Measurements from ENCODE around the gene KIAA0825. TPM values are rescaled to one million over a fixed set of nuclear protein-coding genes. Genes with fewer than 3 reads are reported as not detected.
A peak's percentile ranks its signal among the peaks of the same experiment; 100 is the strongest.

Gene KIAA0825
- total RNA-seq, result 1 to 10 TPM; 1.4 to 1.5 TPM
- polyA plus RNA-seq, result 1.7 TPM

- peaks cover 0 to 14% (median 3%) of the 10 kb centered on the region in 3 donors for H3K36me3 Mint-ChIP-seq
- H3K9me3 Mint-ChIP-seq, result no peaks in the 10 kb centered on the region
- POLR2A ChIA-PET, result interaction anchor here (0.9 to 1.4 kb wide), 2 partner anchors 28 to 41 kb away, joined by 3 read pairs; no protein-coding TSS in a partner anchor
- Histone ChIP-seq H3K4me3 (ENCODE audit: low read length) (peak within 1 kb of the TSS; percentile 89), H3K4me1 (ENCODE audit: insufficient read depth, low read length) (peaks cover 31% of the 10 kb centered on the region), H3K27me3 (ENCODE audit: insufficient read depth, low read length, poor library complexity, severe bottlenecking) (no peaks in the 10 kb centered on the region), H3K9me3 (ENCODE audit: low read length) (no peaks in the 10 kb centered on the region), H3K36me3 (ENCODE audit: insufficient read depth, low read length) (no peaks in the 10 kb centered on the region), H3K27ac (ENCODE audit: low read depth, low read length) (peak within 1 kb of the TSS; percentile 72)
- peak; percentile 78 to 89 (median 82) for DNase-seq
- H3K4me1 Mint-ChIP-seq, result peaks cover 51 to 76% (median 71%) of the 10 kb centered on the region in 3 donors
- H3K27ac Mint-ChIP-seq, result peak within 1 kb of the TSS; percentile 89 to 97 (median 94)
- H3K27me3 Mint-ChIP-seq, result no peaks in the 10 kb centered on the region
- peak within 1 kb of the TSS; percentile 88 to 98 (median 95) for H3K4me3 Mint-ChIP-seq
- CTCF ChIA-PET, result interaction anchor here (0.8 to 2.6 kb wide), 5 partner anchors 12 to 232 kb away, joined by 3 to 11 read pairs (median 3); no protein-coding TSS in a partner anchor
Measured at GRCh38 chr5:94618493-94619328, at the start of gene KIAA0825, which contains the start of gene SLF1. TSS of gene KIAA0825 (minus strand) at chr5:94618604. CDS start at chr5:94537126, 81,478 bp downstream. TSS of gene SLF1 (plus strand) at chr5:94618669. CDS start at chr5:94628811, 10,142 bp downstream.

GRCh38 chr5:94667937-94668336 lies 49.5 kb upstream of the KIAA0825 start:
- peaks cover 0 to 12% (median 7%) of the 10 kb centered on the region in 3 donors for H3K4me1 Mint-ChIP-seq
- Histone ChIP-seq H3K36me3 (ENCODE audit: insufficient read depth, low read length) (no peaks in the 10 kb centered on the region), H3K4me3 (ENCODE audit: low read length) (no peak overlapping the region), H3K27me3 (ENCODE audit: insufficient read depth, low read length, poor library complexity, severe bottlenecking) (no peaks in the 10 kb centered on the region), H3K27ac (ENCODE audit: low read depth, low read length) (no peak overlapping the region), H3K4me1 (ENCODE audit: insufficient read depth, low read length) (no peaks in the 10 kb centered on the region), H3K9me3 (ENCODE audit: low read length) (no peaks in the 10 kb centered on the region)
- H3K27me3 Mint-ChIP-seq, result peaks cover 0 to 1% of the 10 kb centered on the region in 2 donors
- no peaks in the 10 kb centered on the region for H3K9me3 Mint-ChIP-seq
- peak overlapping the region in 3 of 8 donors; percentile 64 to 95 (median 82) for H3K27ac Mint-ChIP-seq
- CTCF ChIA-PET, result no interaction called here
- POLR2A ChIA-PET, result no interaction called here
- peaks cover 0 to 71% (median 15%) of the 10 kb centered on the region in 3 donors for H3K36me3 Mint-ChIP-seq
- no peak overlapping the region for H3K4me3 Mint-ChIP-seq
- DNase-seq, result no peak

- H3K9me3 ChIP-seq (ENCODE audit: low read length), result peaks cover 4% of the 10 kb centered on the region
- no peak overlapping the region for H3K4me3 ChIP-seq (ENCODE audit: low read length)
- H3K27ac ChIP-seq (ENCODE audit: low read depth, low read length), result no peak overlapping the region
- Mint-ChIP-seq H3K9me3 (peaks cover 23 to 33% (median 29%) of the 10 kb centered on the region in 5 donors), H3K27ac (peak overlapping the region in 1 of 8 donors; percentile 43), H3K36me3 (peaks cover 42 to 74% (median 47%) of the 10 kb centered on the region in 3 donors), H3K4me1 (peaks cover 0 to 34% (median 12%) of the 10 kb centered on the region in 3 donors), H3K4me3 (no peak overlapping the region), H3K27me3 (peaks cover 0 to 1% of the 10 kb centered on the region in 2 donors)
- CTCF ChIA-PET, result no interaction called here
- H3K4me1 ChIP-seq (ENCODE audit: insufficient read depth, low read length), result no peaks in the 10 kb centered on the region
- H3K27me3 ChIP-seq (ENCODE audit: insufficient read depth, low read length, poor library complexity, severe bottlenecking), result no peaks in the 10 kb centered on the region
- no peaks in the 10 kb centered on the region for H3K36me3 ChIP-seq (ENCODE audit: insufficient read depth, low read length)
- POLR2A ChIA-PET, result no interaction called here
- DNase-seq, result no peak
Measured at GRCh38 chr5:94661086-94661485, 42.7 kb upstream of the KIAA0825 start.

GRCh38 chr5:94660506-94660905 lies 42.1 kb upstream of the KIAA0825 start:
- Mint-ChIP-seq H3K4me3 (no peak overlapping the region), H3K36me3 (peaks cover 47 to 76% (median 53%) of the 10 kb centered on the region in 3 donors)

GRCh38 chr5:94658272-94658671 lies 39.9 kb upstream of the KIAA0825 start:
- Histone ChIP-seq H3K36me3 (ENCODE audit: insufficient read depth, low read length) (no peaks in the 10 kb centered on the region), H3K4me3 (ENCODE audit: low read length) (no peak overlapping the region), H3K9me3 (ENCODE audit: low read length) (peaks cover 4% of the 10 kb centered on the region), H3K27ac (ENCODE audit: low read depth, low read length) (no peak overlapping the region), H3K27me3 (ENCODE audit: insufficient read depth, low read length, poor library complexity, severe bottlenecking) (no peaks in the 10 kb centered on the region), H3K4me1 (ENCODE audit: insufficient read depth, low read length) (no peaks in the 10 kb centered on the region)
- peaks cover 5 to 41% (median 15%) of the 10 kb centered on the region in 3 donors for H3K4me1 Mint-ChIP-seq
- peaks cover 38 to 46% (median 43%) of the 10 kb centered on the region in 5 donors for H3K9me3 Mint-ChIP-seq
- H3K27ac Mint-ChIP-seq, result no peak overlapping the region
- H3K27me3 Mint-ChIP-seq, result no peaks in the 10 kb centered on the region
- ChIA-PET POLR2A (no interaction called here), CTCF (no interaction called here)
- peak overlapping the region in 1 of 7 donors; percentile 36 for H3K4me3 Mint-ChIP-seq
- DNase-seq, result no peak
- peaks cover 55 to 75% (median 66%) of the 10 kb centered on the region in 3 donors for H3K36me3 Mint-ChIP-seq

More at GRCh38 chr5:94660506-94660905, 42.1 kb upstream of the KIAA0825 start:
- DNase-seq, result no peak
- Histone ChIP-seq H3K4me3 (ENCODE audit: low read length) (no peak overlapping the region), H3K27me3 (ENCODE audit: insufficient read depth, low read length, poor library complexity, severe bottlenecking) (no peaks in the 10 kb centered on the region), H3K36me3 (ENCODE audit: insufficient read depth, low read length) (no peaks in the 10 kb centered on the region), H3K27ac (ENCODE audit: low read depth, low read length) (no peak overlapping the region), H3K9me3 (ENCODE audit: low read length) (peaks cover 4% of the 10 kb centered on the region), H3K4me1 (ENCODE audit: insufficient read depth, low read length) (no peaks in the 10 kb centered on the region)
- no peak overlapping the region for H3K27ac Mint-ChIP-seq
- CTCF ChIA-PET, result no interaction called here
- H3K9me3 Mint-ChIP-seq, result peaks cover 26 to 38% (median 35%) of the 10 kb centered on the region in 5 donors
- no peaks in the 10 kb centered on the region for H3K27me3 Mint-ChIP-seq
- H3K4me1 Mint-ChIP-seq, result peaks cover 0 to 34% (median 12%) of the 10 kb centered on the region in 3 donors
- POLR2A ChIA-PET, result no interaction called here

GRCh38 chr5:94649874-94650273 lies 31.5 kb upstream of the KIAA0825 start:
- DNase-seq, result no peak
- H3K9me3 ChIP-seq (ENCODE audit: low read length), result no peaks in the 10 kb centered on the region
- H3K27ac Mint-ChIP-seq, result no peak overlapping the region
- no peak overlapping the region for H3K27ac ChIP-seq (ENCODE audit: low read depth, low read length)
- POLR2A ChIA-PET, result no interaction called here
- peaks cover 2 to 9% (median 2%) of the 10 kb centered on the region in 5 donors for H3K9me3 Mint-ChIP-seq
- H3K4me1 ChIP-seq (ENCODE audit: insufficient read depth, low read length), result no peaks in the 10 kb centered on the region
- no peak overlapping the region for H3K4me3 Mint-ChIP-seq
- H3K4me3 ChIP-seq (ENCODE audit: low read length), result no peak overlapping the region
- peaks cover 17 to 58% (median 19%) of the 10 kb centered on the region in 3 donors for H3K36me3 Mint-ChIP-seq
- H3K27me3 ChIP-seq (ENCODE audit: insufficient read depth, low read length, poor library complexity, severe bottlenecking), result no peaks in the 10 kb centered on the region
- H3K36me3 ChIP-seq (ENCODE audit: insufficient read depth, low read length), result no peaks in the 10 kb centered on the region
- CTCF ChIA-PET, result no interaction called here
- H3K27me3 Mint-ChIP-seq, result no peaks in the 10 kb centered on the region
- H3K4me1 Mint-ChIP-seq, result peaks cover 7 to 29% (median 11%) of the 10 kb centered on the region in 3 donors

GRCh38 chr5:94646758-94647157 lies 28.4 kb upstream of the KIAA0825 start:
- H3K36me3 Mint-ChIP-seq, result peaks cover 17 to 57% (median 19%) of the 10 kb centered on the region in 3 donors

GRCh38 chr5:94645053-94645452 lies 26.6 kb upstream of the KIAA0825 start:
- DNase-seq, result no peak
- Histone ChIP-seq H3K27ac (ENCODE audit: low read depth, low read length) (no peak overlapping the region), H3K27me3 (ENCODE audit: insufficient read depth, low read length, poor library complexity, severe bottlenecking) (no peaks in the 10 kb centered on the region), H3K4me1 (ENCODE audit: insufficient read depth, low read length) (no peaks in the 10 kb centered on the region), H3K36me3 (ENCODE audit: insufficient read depth, low read length) (no peaks in the 10 kb centered on the region), H3K9me3 (ENCODE audit: low read length) (no peaks in the 10 kb centered on the region), H3K4me3 (ENCODE audit: low read length) (no peak overlapping the region)
- ChIA-PET POLR2A (no interaction called here), CTCF (interaction anchor here (0.5 to 1.4 kb wide), 2 partner anchors 120 to 181 kb away, joined by 3 to 4 read pairs; no protein-coding TSS in a partner anchor)
- peaks cover 22 to 57% (median 29%) of the 10 kb centered on the region in 3 donors for H3K4me1 Mint-ChIP-seq
- H3K36me3 Mint-ChIP-seq, result peaks cover 30 to 63% (median 34%) of the 10 kb centered on the region in 3 donors
- peaks cover 3 to 14% (median 9%) of the 10 kb centered on the region in 5 donors for H3K9me3 Mint-ChIP-seq
- no peak overlapping the region for H3K27ac Mint-ChIP-seq
- H3K27me3 Mint-ChIP-seq, result no peaks in the 10 kb centered on the region
- H3K4me3 Mint-ChIP-seq, result no peak overlapping the region

More at GRCh38 chr5:94646758-94647157, 28.4 kb upstream of the KIAA0825 start:
- POLR2A ChIA-PET, result interaction anchor here (0.8 kb wide), 1 partner anchor 28 kb away, joined by 3 read pairs; the partner anchor contains the start of genes KIAA0825 and SLF1
- no peak overlapping the region for H3K4me3 ChIP-seq (ENCODE audit: low read length)
- no peaks in the 10 kb centered on the region for H3K27me3 Mint-ChIP-seq
- CTCF ChIA-PET, result no interaction called here
- H3K4me1 Mint-ChIP-seq, result peaks cover 15 to 42% (median 24%) of the 10 kb centered on the region in 3 donors
- no peak overlapping the region for H3K27ac Mint-ChIP-seq
- no peaks in the 10 kb centered on the region for H3K9me3 ChIP-seq (ENCODE audit: low read length)
- H3K9me3 Mint-ChIP-seq, result no peaks in the 10 kb centered on the region
- no peak for DNase-seq
- no peaks in the 10 kb centered on the region for H3K4me1 ChIP-seq (ENCODE audit: insufficient read depth, low read length)
- no peaks in the 10 kb centered on the region for H3K36me3 ChIP-seq (ENCODE audit: insufficient read depth, low read length)
- H3K27me3 ChIP-seq (ENCODE audit: insufficient read depth, low read length, poor library complexity, severe bottlenecking), result no peaks in the 10 kb centered on the region
- no peak overlapping the region for H3K27ac ChIP-seq (ENCODE audit: low read depth, low read length)
- no peak overlapping the region for H3K4me3 Mint-ChIP-seq

Data from CD8-positive, alpha-beta memory T cell (primary cell).